ENCODE data around the gene NPIPA2.
"Not testable (repeated sequence)": the region's sequence is repeated elsewhere in the genome, so short reads cannot be mapped to it uniquely, and the experiment has no call there.

DNA sequence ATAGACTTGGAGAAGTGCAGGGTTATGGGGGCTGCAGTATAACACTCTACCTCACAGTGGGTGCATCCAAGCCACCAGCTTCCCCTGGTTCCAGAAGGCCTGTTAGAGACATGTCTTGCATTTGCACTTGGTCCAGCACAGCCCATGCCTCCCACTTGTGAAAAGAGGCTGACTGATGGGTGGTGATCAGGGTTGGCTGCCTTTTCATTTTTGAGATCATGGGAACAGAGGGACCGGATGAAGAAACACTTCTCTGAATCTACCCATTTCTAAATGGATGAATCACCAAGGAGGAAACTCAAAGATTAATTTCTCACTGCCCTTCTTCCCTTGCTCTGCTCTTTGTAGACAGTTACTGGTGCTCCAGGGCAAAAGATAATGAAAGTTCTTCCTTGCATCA lies 43.8 kb downstream of the NPIPA2 start:
- TF ChIP-seq, protein P1, sequence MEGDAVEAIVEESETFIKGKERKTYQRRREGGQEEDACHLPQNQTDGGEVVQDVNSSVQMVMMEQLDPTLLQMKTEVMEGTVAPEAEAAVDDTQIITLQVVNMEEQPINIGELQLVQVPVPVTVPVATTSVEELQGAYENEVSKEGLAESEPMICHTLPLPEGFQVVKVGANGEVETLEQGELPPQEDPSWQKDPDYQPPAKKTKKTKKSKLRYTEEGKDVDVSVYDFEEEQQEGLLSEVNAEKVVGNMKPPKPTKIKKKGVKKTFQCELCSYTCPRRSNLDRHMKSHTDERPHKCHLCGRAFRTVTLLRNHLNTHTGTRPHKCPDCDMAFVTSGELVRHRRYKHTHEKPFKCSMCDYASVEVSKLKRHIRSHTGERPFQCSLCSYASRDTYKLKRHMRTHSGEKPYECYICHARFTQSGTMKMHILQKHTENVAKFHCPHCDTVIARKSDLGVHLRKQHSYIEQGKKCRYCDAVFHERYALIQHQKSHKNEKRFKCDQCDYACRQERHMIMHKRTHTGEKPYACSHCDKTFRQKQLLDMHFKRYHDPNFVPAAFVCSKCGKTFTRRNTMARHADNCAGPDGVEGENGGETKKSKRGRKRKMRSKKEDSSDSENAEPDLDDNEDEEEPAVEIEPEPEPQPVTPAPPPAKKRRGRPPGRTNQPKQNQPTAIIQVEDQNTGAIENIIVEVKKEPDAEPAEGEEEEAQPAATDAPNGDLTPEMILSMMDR (IDR thresholded peaks at IDR 0.05; ENCODE audit: low read length), result not testable (repeated sequence)
- TF ChIP-seq EZH2 (IDR thresholded peaks at IDR 0.05; ENCODE audit: borderline replicate concordance, low read length), result not testable (repeated sequence)
